Transverse colon (tissue), 4 donors: ENCODE results near the gene PCIF1. TPM values are rescaled to one million over a fixed set of nuclear protein-coding genes. Genes with fewer than 3 reads are reported as not detected.

Source experiments
- DNase-seq: peaks from one replicate; pipeline ENCODE4 v3.0.0-alpha.2; 2019
- H3K27ac ChIP-seq, 4 donors: fragments of 200-600 bp; sonication (generic); 2 replicates each; pipeline ENCODE4 v1.5.1; 2016 to 2018; ENCODE audit warnings: inconsistent platforms in 4 of 4
- H3K27me3 ChIP-seq: fragments of 200-600 bp; sonication (generic); 2 replicates; pipeline ENCODE4 v1.5.1; 2017; ENCODE audit warnings: inconsistent platforms
- H3K36me3 ChIP-seq, 4 donors: fragments of 200-600 bp; sonication (generic); 2 replicates each; pipeline ENCODE4 v1.5.1; 2017 to 2019; ENCODE audit warnings: inconsistent platforms in 4 of 4
- H3K4me1 ChIP-seq, 4 donors: fragments of 200-600 bp; sonication (generic); 2 replicates each; pipeline ENCODE4 v1.5.1; 2017 to 2020; ENCODE audit warnings: inconsistent platforms in 4 of 4
- H3K4me3 ChIP-seq, 4 donors: fragments of 200-600 bp; sonication (generic); 1 replicate in 1 of 4; 2 replicates in 3 of 4; pipeline versions ENCODE4 v1.5.1 to v1.6.1; 2017 to 2019; ENCODE audit warnings: inconsistent platforms in 4 of 4
- H3K9me3 ChIP-seq, 2 donors: fragments of 200-600 bp; sonication (generic); 2 replicates each; pipeline ENCODE4 v1.5.1; 2017 to 2019; ENCODE audit warnings: inconsistent platforms in 2 of 2
- EP300 ChIP-seq: sonication (generic); formaldehyde crosslinking; IDR thresholded peaks from one replicate; pipeline ENCODE4 v1.6.1; 2017; ENCODE audit warnings: antibody characterized with exemption, low read depth
- POLR2A ChIP-seq: fragments of 450-650 bp; IDR thresholded peaks from one replicate; pipeline ENCODE4 v1.6.1; 2016; ENCODE audit warnings: antibody characterized with exemption, mild to moderate bottlenecking, moderate library complexity
- POLR2AphosphoS5 ChIP-seq, 3 donors: sonication (generic); formaldehyde crosslinking; IDR thresholded peaks; one replicate each; pipeline ENCODE4 v1.6.1; 2016; ENCODE audit warnings: antibody characterized with exemption in 3 of 3
- WGBS, 2 donors: methylation state at CpG; one replicate each; pipeline ENCODE4 v1.1.5; 2018; ENCODE audit warnings: low coverage in 1 of 2; 5-methylcytosine and 5-hydroxymethylcytosine counted together
- in situ Hi-C, 4 donors: fragments of 200-750 bp; cut with MboI; loops; one replicate each; pipeline versions ENCODE4 v1.15.0 to v1.15.1; 2017; ENCODE audit warnings: low sequenced_read_pairs in 3 of 4, low pct_ligation_motif_present in 1 of 4, low pct_unique_long_range_greater_than_20kb in 1 of 4
- intact Hi-C: fragments of 100-400 bp; cut with DNase I; formaldehyde crosslinking; loops from one replicate; pipeline ENCODE4 v1.15.1; 2023; ENCODE audit warnings: low total_unique reads
- total RNA-seq, 4 donors: library from RNA; depleted of rRNA; stranded (reverse); fragments of >200 nt; gene quantifications; one replicate each; pipeline ENCODE4 v1.1.0, GENCODE V29; 2016
- TF ChIP-seq, protein P1 (sequence below), 5 experiments: fragments of 200-600 bp in 3 of 5; fragments of 450-650 bp in 2 of 5; sonication (generic) in 3 of 5; IDR thresholded peaks; 1 replicate in 2 of 5; 2 replicates in 3 of 5; pipeline ENCODE4 v1.5.1; 2016 to 2017; ENCODE audit warnings: antibody characterized with exemption in 5 of 5, inconsistent platforms in 3 of 5, mild to moderate bottlenecking in 2 of 5, moderate library complexity in 1 of 5

The PCIF1 gene
- total RNA-seq, 4 donors from 2014 or later: 23.5 to 52.0 (median 32.0) TPM

DNA sequence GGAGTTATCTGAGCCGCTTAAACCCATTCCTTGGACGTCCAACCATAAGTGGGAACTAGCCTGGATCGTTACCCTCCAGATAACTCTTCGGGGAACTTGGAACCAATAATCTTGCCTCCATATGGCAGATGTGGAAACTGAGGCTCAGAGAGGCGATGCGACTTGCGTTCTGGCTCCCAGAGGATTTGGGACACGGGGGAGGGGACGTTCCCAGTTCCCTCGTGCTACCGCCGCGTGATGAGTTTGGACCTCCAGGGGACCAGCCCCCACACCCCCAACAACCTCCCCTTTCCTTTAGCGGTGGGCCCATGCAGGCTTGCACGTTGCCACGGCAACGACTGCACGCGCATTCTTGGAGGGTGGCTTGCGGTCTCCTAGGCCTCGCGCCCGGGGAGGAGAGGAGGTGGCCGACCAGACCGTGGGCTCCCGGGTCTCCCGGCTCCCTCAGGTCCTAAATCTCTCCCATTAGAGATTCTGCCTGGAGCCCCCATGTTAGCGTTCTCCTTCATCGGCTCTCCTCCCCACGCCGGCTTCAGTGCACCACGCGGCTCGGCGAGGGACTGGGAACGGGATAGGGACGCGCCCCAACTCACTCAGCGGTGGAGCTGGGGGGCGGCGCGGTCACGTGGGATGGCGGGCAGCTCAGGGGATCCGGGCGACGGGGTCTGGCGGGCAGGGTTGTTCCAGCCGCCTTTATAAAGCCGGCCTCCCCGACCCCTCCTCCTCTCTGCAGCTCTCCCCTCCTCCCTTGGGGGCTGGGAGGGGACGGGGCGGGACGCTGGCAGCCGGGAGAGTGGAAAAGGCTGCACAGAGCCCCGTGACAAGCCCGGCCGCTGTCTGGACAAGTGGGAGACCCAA, 22.8 kb upstream of the PCIF1 start, which contains the start of gene PLTP:
PLTP (minus strand) TSS at position 670 of the 858 bp plus-strand sequence. CDS start 703 bp downstream, outside the sequence.
- DNase-seq: peak; percentile 60
- Histone ChIP-seq H3K36me3 (no peaks in the 10 kb centered on the region), H3K9me3 (no peaks in the 10 kb centered on the region), H3K27ac (peak within 1 kb of the TSS; percentile 82 to 95 (median 89)), H3K27me3 (no peaks in the 10 kb centered on the region), H3K4me3 (peak within 1 kb of the TSS; percentile 30 to 61 (median 44)), H3K4me1 (peaks cover 8 to 44% (median 16%) of the 10 kb centered on the region in 4 donors)
- in situ Hi-C loops: no loop called here
- intact Hi-C loops: no loop called here
- TF ChIP-seq POLR2AphosphoS5 (IDR thresholded peaks at IDR 0.05): peak; percentile 62 to 72 (median 64)
- peak; percentile 63 for TF ChIP-seq POLR2A
- TF ChIP-seq, protein P1, sequence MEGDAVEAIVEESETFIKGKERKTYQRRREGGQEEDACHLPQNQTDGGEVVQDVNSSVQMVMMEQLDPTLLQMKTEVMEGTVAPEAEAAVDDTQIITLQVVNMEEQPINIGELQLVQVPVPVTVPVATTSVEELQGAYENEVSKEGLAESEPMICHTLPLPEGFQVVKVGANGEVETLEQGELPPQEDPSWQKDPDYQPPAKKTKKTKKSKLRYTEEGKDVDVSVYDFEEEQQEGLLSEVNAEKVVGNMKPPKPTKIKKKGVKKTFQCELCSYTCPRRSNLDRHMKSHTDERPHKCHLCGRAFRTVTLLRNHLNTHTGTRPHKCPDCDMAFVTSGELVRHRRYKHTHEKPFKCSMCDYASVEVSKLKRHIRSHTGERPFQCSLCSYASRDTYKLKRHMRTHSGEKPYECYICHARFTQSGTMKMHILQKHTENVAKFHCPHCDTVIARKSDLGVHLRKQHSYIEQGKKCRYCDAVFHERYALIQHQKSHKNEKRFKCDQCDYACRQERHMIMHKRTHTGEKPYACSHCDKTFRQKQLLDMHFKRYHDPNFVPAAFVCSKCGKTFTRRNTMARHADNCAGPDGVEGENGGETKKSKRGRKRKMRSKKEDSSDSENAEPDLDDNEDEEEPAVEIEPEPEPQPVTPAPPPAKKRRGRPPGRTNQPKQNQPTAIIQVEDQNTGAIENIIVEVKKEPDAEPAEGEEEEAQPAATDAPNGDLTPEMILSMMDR (IDR thresholded peaks at IDR 0.05): no peak
- TF ChIP-seq EP300: no peak
- WGBS, 2 donors: 0 to 3% methylated on average over 10 to 41 of the region's 58 CpGs

DNA sequence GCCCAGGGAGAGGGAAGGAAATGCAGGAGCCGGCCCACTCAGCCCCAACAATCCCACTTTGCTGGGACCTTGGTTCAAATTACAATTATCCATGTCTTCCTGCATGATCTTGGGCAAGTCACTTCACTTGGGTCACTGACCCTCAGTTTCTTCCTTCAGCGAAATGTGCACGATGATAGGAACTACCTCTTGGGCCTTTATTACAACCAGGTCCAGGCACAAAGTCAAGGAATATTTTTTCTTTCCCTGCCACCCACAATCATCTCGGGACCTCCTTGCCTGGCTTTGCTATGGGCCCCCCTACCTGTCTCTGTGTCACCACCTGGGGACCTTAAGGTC, 22.2 kb upstream of the PCIF1 start:
- Histone ChIP-seq H3K27ac (peak overlapping the region; percentile 82 to 95 (median 89)), H3K9me3 (no peaks in the 10 kb centered on the region), H3K4me3 (peak overlapping the region in 3 of 4 donors; percentile 30 to 61 (median 40)), H3K4me1 (peaks cover 8 to 46% (median 16%) of the 10 kb centered on the region in 4 donors), H3K27me3 (no peaks in the 10 kb centered on the region), H3K36me3 (no peaks in the 10 kb centered on the region)
- no peak for DNase-seq
- TF ChIP-seq POLR2A: no peak
- TF ChIP-seq POLR2AphosphoS5 (IDR thresholded peaks at IDR 0.05): no peak
- TF ChIP-seq, protein P1 (IDR thresholded peaks at IDR 0.05): no peak
- no peak for TF ChIP-seq EP300
- 50% methylated on average over 4 of the region's 4 CpGs; no CpG with 5 or more reads in 1 of the 2 donors for WGBS, 2 donors
- in situ Hi-C loops: no loop called here
- intact Hi-C loops: no loop called here

DNA sequence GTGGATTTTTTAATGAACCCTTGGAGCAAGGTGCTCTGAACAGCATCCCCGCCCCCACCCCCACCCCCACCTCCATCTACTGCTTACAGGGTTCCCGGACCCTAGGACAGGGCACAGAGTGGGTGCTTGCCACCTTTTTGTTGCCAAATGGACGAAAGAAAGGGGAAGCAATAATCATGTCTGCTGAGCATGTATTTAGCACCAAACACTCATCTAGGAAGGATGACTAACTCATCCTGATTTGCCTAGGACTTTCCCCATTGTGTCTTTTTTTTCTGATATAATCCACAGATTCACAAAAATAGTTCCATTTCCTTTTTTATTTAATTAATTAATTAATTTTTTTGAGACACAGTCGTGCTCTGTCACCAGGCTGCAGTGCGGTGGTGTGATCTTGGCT, 21.4 kb upstream of the PCIF1 start:
- intact Hi-C loops (no loop called here), in situ Hi-C loops (no loop called here)
- WGBS, 2 donors: 58 to 61% methylated on average over 3 to 5 of the region's 5 CpGs

DNA sequence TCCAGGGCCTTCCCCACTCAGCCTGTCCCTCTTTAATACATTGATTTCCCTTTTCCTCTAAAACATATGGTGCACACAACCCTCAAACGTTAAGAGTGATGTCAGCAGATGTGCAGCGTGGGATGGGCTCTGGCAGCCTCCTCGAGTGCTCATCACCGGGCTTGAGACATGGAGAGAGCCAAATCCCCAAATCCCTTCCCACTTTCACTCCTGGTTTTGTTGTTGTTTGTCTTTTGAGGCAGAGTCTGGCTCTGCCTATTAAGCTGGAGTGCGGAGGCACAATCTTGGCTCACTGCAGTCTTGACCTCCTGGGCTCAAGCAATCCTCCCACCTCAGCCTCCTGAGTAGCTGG, 16.7 kb upstream of the PCIF1 start:
- peaks cover 0 to 55% (median 15%) of the 10 kb centered on the region in 4 donors for H3K4me1 ChIP-seq
- no peak overlapping the region for H3K4me3 ChIP-seq
- no peak for TF ChIP-seq POLR2AphosphoS5 (IDR thresholded peaks at IDR 0.05)
- TF ChIP-seq POLR2A: no peak
- TF ChIP-seq, protein P1 (IDR thresholded peaks at IDR 0.05): no peak
- no peak for TF ChIP-seq EP300
- H3K27ac ChIP-seq: peak overlapping the region; percentile 61 to 78 (median 68)
- H3K27me3 ChIP-seq: no peaks in the 10 kb centered on the region
- intact Hi-C loops: no loop called here
- 65% methylated on average over 5 of the region's 5 CpGs; no CpG with 5 or more reads in 1 of the 2 donors for WGBS, 2 donors
- DNase-seq: no peak
- H3K9me3 ChIP-seq: no peaks in the 10 kb centered on the region
- H3K36me3 ChIP-seq: no peaks in the 10 kb centered on the region
- in situ Hi-C loops: no loop called here

More for the DNA sequence above, 21.4 kb upstream of the PCIF1 start:
- no peak overlapping the region for H3K27ac ChIP-seq
- peaks cover 13 to 54% (median 18%) of the 10 kb centered on the region in 4 donors for H3K4me1 ChIP-seq
- TF ChIP-seq EP300 (no peak), POLR2AphosphoS5 (IDR thresholded peaks at IDR 0.05) (no peak), POLR2A (no peak)
- TF ChIP-seq, protein P1 (IDR thresholded peaks at IDR 0.05): no peak
- H3K36me3 ChIP-seq: no peaks in the 10 kb centered on the region
- H3K4me3 ChIP-seq: no peak overlapping the region
- no peak for DNase-seq
- no peaks in the 10 kb centered on the region for H3K27me3 ChIP-seq
- no peaks in the 10 kb centered on the region for H3K9me3 ChIP-seq
